ENCODE data around the gene RAB21.

DNA sequence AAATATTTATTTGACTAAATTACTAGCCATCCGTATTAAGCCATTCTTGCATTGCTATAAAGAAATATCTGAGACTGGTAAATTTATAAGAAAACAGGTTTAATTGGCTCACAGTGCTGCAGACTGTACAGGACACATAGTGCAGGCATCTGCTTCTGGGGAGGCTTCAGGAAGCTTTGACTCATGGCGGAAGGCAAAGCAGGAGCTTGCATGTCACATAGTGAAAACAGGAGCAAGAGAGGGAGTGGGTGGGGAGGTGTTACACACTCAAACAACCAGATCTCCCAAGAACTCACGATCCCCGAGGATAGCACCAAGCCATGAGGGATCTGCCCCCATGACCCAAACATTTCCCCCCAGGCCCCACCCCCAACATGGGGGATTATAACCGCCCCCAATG lies 26.7 kb upstream of the RAB21 start:
- TF ChIP-seq ZNF138 (CRISPR knock-in tag; conservative IDR thresholded peaks at IDR 0.05) (no peak), NFYB (CRISPR knock-in tag; conservative IDR thresholded peaks at IDR 0.05; ENCODE audit: low read depth) (no peak), ELF4 (CRISPR knock-in tag; IDR thresholded peaks at IDR 0.05; ENCODE audit: low read depth) (no peak), ZNF317 (CRISPR knock-in tag; IDR thresholded peaks at IDR 0.05; ENCODE audit: borderline replicate concordance, low read depth) (no peak), NR3C1 (CRISPR knock-in tag; conservative IDR thresholded peaks at IDR 0.05; ENCODE audit: low read depth) (no peak)
- TF ChIP-seq, protein P1, sequence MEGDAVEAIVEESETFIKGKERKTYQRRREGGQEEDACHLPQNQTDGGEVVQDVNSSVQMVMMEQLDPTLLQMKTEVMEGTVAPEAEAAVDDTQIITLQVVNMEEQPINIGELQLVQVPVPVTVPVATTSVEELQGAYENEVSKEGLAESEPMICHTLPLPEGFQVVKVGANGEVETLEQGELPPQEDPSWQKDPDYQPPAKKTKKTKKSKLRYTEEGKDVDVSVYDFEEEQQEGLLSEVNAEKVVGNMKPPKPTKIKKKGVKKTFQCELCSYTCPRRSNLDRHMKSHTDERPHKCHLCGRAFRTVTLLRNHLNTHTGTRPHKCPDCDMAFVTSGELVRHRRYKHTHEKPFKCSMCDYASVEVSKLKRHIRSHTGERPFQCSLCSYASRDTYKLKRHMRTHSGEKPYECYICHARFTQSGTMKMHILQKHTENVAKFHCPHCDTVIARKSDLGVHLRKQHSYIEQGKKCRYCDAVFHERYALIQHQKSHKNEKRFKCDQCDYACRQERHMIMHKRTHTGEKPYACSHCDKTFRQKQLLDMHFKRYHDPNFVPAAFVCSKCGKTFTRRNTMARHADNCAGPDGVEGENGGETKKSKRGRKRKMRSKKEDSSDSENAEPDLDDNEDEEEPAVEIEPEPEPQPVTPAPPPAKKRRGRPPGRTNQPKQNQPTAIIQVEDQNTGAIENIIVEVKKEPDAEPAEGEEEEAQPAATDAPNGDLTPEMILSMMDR (IDR thresholded peaks at IDR 0.05), result no peak
- TF ChIP-seq, protein P2, sequence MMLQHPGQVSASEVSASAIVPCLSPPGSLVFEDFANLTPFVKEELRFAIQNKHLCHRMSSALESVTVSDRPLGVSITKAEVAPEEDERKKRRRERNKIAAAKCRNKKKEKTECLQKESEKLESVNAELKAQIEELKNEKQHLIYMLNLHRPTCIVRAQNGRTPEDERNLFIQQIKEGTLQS (CRISPR knock-in tag; conservative IDR thresholded peaks at IDR 0.05), result no peak
